ENCODE measurements around the gene EEA1. TPM values are rescaled to one million over a fixed set of nuclear protein-coding genes. Genes with fewer than 3 reads are reported as not detected.

EEA1 gene
- total RNA-seq, 2 experiments from 2014 or later = 3.0 to 11.9 TPM

DNA sequence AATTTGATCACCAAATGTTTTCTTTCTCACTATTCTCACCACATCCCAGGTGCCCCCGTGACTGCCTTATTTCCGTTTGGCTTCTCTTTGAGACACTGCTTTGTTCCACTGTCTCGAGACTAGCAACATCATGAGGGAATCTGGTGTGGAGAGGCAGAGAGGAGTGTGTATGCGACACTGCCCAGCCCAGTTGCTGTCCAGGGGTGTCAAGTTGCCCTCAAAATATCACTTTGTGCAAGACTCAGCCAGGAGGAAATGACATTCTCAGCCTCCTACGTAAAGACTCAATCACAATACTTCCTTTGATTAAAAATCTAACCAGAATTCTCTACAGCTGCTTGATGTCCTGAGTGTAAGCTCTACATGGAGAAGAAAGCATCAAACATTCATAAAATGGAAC lies 48.2 kb upstream of the EEA1 start:
- H3K27ac ChIP-seq (ENCODE audit: low read depth, low read length, poor library complexity, severe bottlenecking) = no peak overlapping the region
- CTCF ChIA-PET (ENCODE audit: unreplicated experiment) = no interaction called here
- no peaks in the 10 kb centered on the region for H3K36me3 ChIP-seq (ENCODE audit: insufficient read depth, low read length)

DNA sequence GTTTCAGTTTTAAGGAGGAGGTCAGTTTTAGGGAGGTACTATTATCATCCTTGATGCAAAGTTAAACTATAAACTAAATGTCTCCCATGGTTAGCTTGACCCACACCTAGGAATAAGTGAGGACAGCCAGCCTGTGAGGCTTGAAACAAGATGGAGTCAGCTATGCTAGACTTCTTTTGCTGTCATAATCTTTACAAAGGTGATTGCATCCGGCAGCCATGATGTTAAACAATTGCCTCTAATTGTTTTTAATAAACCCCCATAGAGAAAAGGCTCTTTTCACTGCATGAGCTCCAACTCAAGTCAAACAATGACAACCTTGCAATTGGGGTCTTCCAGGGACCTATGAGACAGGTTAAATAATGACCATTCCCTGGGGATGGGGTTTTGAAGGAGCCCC lies 45.7 kb upstream of the EEA1 start:
- H2AFZ ChIP-seq (ENCODE audit: low read length) = no peak overlapping the region
- H3K9me2 ChIP-seq (ENCODE audit: insufficient read depth, low read length) = no peaks in the 10 kb centered on the region
- no peaks in the 10 kb centered on the region for H4K20me1 ChIP-seq (ENCODE audit: insufficient read depth, low read length)
- intact Hi-C loops (cut with micrococcal nuclease; ENCODE audit: unreplicated experiment) = no loop called here
- TF ChIP-seq EZH2phosphoT487 (IDR thresholded peaks at IDR 0.05; ENCODE audit: borderline replicate concordance, low read depth, low read length) = no peak
- TF ChIP-seq, protein P1, sequence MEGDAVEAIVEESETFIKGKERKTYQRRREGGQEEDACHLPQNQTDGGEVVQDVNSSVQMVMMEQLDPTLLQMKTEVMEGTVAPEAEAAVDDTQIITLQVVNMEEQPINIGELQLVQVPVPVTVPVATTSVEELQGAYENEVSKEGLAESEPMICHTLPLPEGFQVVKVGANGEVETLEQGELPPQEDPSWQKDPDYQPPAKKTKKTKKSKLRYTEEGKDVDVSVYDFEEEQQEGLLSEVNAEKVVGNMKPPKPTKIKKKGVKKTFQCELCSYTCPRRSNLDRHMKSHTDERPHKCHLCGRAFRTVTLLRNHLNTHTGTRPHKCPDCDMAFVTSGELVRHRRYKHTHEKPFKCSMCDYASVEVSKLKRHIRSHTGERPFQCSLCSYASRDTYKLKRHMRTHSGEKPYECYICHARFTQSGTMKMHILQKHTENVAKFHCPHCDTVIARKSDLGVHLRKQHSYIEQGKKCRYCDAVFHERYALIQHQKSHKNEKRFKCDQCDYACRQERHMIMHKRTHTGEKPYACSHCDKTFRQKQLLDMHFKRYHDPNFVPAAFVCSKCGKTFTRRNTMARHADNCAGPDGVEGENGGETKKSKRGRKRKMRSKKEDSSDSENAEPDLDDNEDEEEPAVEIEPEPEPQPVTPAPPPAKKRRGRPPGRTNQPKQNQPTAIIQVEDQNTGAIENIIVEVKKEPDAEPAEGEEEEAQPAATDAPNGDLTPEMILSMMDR (conservative IDR thresholded peaks at IDR 0.05; ENCODE audit: low read length) = no peak
- H3K27ac ChIP-seq (ENCODE audit: low read depth, low read length, poor library complexity, severe bottlenecking) = no peak overlapping the region
- H3K4me1 ChIP-seq (ENCODE audit: insufficient read depth, low read length, poor library complexity, severe bottlenecking) = no peaks in the 10 kb centered on the region
- no peak overlapping the region for H3K4me3 ChIP-seq (ENCODE audit: low read depth, low read length, poor library complexity, severe bottlenecking)
- BruUV-seq (replicated peaks) = no TSS peak
- no peak overlapping the region for H3K4me2 ChIP-seq (ENCODE audit: low read length)
- no peak for DNase-seq (ENCODE audit: low spot score)
- H3K9me3 ChIP-seq (ENCODE audit: low read length) = no peaks in the 10 kb centered on the region
- ChIA-PET CTCF (ENCODE audit: unreplicated experiment) (no interaction called here), POLR2A (interaction anchor here (0.6 to 1.4 kb wide), 3 partner anchors 13 to 77 kb away, joined by 3 to 5 read pairs (median 3); no protein-coding TSS in a partner anchor)
- no peaks in the 10 kb centered on the region for H3K36me3 ChIP-seq (ENCODE audit: insufficient read depth, low read length)
- H3K79me2 ChIP-seq (ENCODE audit: insufficient read depth, low read depth, low read length) = no peaks in the 10 kb centered on the region

More for the DNA sequence above, 48.2 kb upstream of the EEA1 start:
- Histone ChIP-seq H3K4me2 (ENCODE audit: low read length) (no peak overlapping the region), H3K79me2 (ENCODE audit: insufficient read depth, low read depth, low read length) (no peaks in the 10 kb centered on the region), H4K20me1 (ENCODE audit: insufficient read depth, low read length) (no peaks in the 10 kb centered on the region), H3K9me2 (ENCODE audit: insufficient read depth, low read length) (no peaks in the 10 kb centered on the region), H2AFZ (ENCODE audit: low read length) (no peak overlapping the region), H3K4me1 (ENCODE audit: insufficient read depth, low read length, poor library complexity, severe bottlenecking) (no peaks in the 10 kb centered on the region), H3K4me3 (ENCODE audit: low read depth, low read length, poor library complexity, severe bottlenecking) (no peak overlapping the region), H3K9me3 (ENCODE audit: low read length) (0 out of 2 replicates have a peak, but pooled peaks cover 7% of the 10 kb centered on the region)
- no TSS peak for BruUV-seq (replicated peaks)
- no peak for TF ChIP-seq EZH2phosphoT487 (IDR thresholded peaks at IDR 0.05; ENCODE audit: borderline replicate concordance, low read depth, low read length)
- TF ChIP-seq, protein P1 (conservative IDR thresholded peaks at IDR 0.05; ENCODE audit: low read length) = no peak
- intact Hi-C loops (cut with micrococcal nuclease; ENCODE audit: unreplicated experiment) = no loop called here
- DNase-seq (ENCODE audit: low spot score) = no peak
- POLR2A ChIA-PET = interaction anchor here (1.2 kb wide), 1 partner anchor 401 kb away, joined by 3 read pairs; no protein-coding TSS in a partner anchor

DNA sequence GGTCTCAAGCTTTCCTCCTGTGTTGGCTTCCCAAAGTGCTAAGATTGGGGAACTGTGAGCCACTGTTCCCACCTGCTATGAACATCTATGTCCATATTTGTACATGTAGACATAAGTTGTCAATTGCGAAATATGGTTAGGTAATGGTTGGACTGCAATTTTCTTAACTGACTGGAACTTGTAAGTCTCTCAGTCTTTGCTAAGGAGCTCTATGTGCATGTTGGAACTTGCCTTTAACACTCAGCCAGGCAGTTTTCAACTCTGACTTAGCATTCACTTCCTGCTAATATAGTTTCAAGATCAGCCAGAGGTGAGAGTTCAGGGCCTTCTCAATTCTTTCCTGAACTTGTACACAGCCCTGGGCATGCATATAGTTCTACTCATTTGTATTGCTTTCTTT lies 44.5 kb upstream of the EEA1 start:
- intact Hi-C loops (cut with micrococcal nuclease; ENCODE audit: unreplicated experiment) = no loop called here

More for the DNA sequence above, 44.5 kb upstream of the EEA1 start:
- ChIA-PET POLR2A (interaction anchor here (0.6 to 1.4 kb wide), 4 partner anchors 14 to 1226 kb away, joined by 3 to 5 read pairs (median 4); no protein-coding TSS in a partner anchor), CTCF (ENCODE audit: unreplicated experiment) (no interaction called here)
- TF ChIP-seq, protein P1 (conservative IDR thresholded peaks at IDR 0.05; ENCODE audit: low read length) = no peak
- no peak for TF ChIP-seq EZH2phosphoT487 (IDR thresholded peaks at IDR 0.05; ENCODE audit: borderline replicate concordance, low read depth, low read length)
- no peak for DNase-seq (ENCODE audit: low spot score)
- Histone ChIP-seq H3K9me2 (ENCODE audit: insufficient read depth, low read length) (no peaks in the 10 kb centered on the region), H2AFZ (ENCODE audit: low read length) (no peak overlapping the region), H3K4me2 (ENCODE audit: low read length) (no peak overlapping the region), H3K27ac (ENCODE audit: low read depth, low read length, poor library complexity, severe bottlenecking) (no peak overlapping the region), H3K9me3 (ENCODE audit: low read length) (no peaks in the 10 kb centered on the region), H3K4me1 (ENCODE audit: insufficient read depth, low read length, poor library complexity, severe bottlenecking) (no peaks in the 10 kb centered on the region), H3K36me3 (ENCODE audit: insufficient read depth, low read length) (no peaks in the 10 kb centered on the region), H3K4me3 (ENCODE audit: low read depth, low read length, poor library complexity, severe bottlenecking) (no peak overlapping the region), H3K79me2 (ENCODE audit: insufficient read depth, low read depth, low read length) (no peaks in the 10 kb centered on the region), H4K20me1 (ENCODE audit: insufficient read depth, low read length) (no peaks in the 10 kb centered on the region)
- no TSS peak for BruUV-seq (replicated peaks)
